Measurements from ENCODE around the gene IL17RB.

- TF ChIP-seq CTCF (IDR thresholded peaks at IDR 0.05) (no peak), POLR2A (IDR thresholded peaks at IDR 0.05) (no peak)
Observed at GRCh38 chr3:53829605-53830004, 16.8 kb upstream of the IL17RB start.
